Common myeloid progenitor, CD34-positive (primary cell): ENCODE results near the gene MKLN1.
A peak's percentile ranks its signal among the peaks of the same experiment; 100 is the strongest.

Experiments used
- CTCF ChIA-PET: fragments of 350-600 bp; sonication (Branson Sonifier 250); formaldehyde crosslinking; loops from one replicate; lab custom pipeline; 2021; ENCODE audit warnings: antibody characterized with exemption; lab: Charles Lee
- POLR2A ChIA-PET: fragments of 350-600 bp; sonication (Branson Sonifier 250); formaldehyde crosslinking; loops from one replicate; lab custom pipeline; 2021; ENCODE audit warnings: antibody characterized with exemption; lab: Charles Lee
- DNase-seq, 3 donors: peaks; one replicate each; pipeline versions ENCODE4 v3.0.0 to v3.0.0-alpha.2; 2013
- H3K27ac ChIP-seq, 2 experiments: 1 replicate in 1 of 2; 2 replicates in 1 of 2; pipeline ENCODE4 v1.7.0; 2013; ENCODE audit warnings: inconsistent platforms in 2 of 2, low read length in 2 of 2, mild to moderate bottlenecking in 2 of 2, low read depth in 1 of 2, moderate library complexity in 1 of 2; ENCODE audit not compliant: severe bottlenecking in 2 of 2, insufficient read depth in 1 of 2, poor library complexity in 1 of 2
- H3K27me3 ChIP-seq, 5 experiments: replicated peaks in 2 of 5; 1 replicate in 3 of 5; 2 replicates in 2 of 5; pipeline versions ENCODE4 v1.6.1 to v1.7.0; 2013; ENCODE audit warnings: low read length in 4 of 5, mild to moderate bottlenecking in 2 of 5, moderate library complexity in 2 of 5, inconsistent platforms in 1 of 5; ENCODE audit not compliant: insufficient read depth in 5 of 5, control insufficient read depth in 4 of 5
- H3K36me3 ChIP-seq, 4 experiments: 1 replicate in 2 of 4; 2 replicates in 2 of 4; pipeline versions ENCODE4 v1.6.1 to v1.7.0; 2013; ENCODE audit warnings: low read length in 3 of 4, control low read depth in 1 of 4, mild to moderate bottlenecking in 1 of 4; ENCODE audit not compliant: control insufficient read depth in 4 of 4, insufficient read depth in 4 of 4
- H3K4me1 ChIP-seq, 4 experiments: 1 replicate in 3 of 4; 2 replicates in 1 of 4; pipeline versions ENCODE4 v1.6.1 to v1.7.1; 2013; ENCODE audit warnings: low read length in 3 of 4, mild to moderate bottlenecking in 3 of 4, control low read depth in 1 of 4, inconsistent platforms in 1 of 4, moderate library complexity in 1 of 4; ENCODE audit not compliant: control insufficient read depth in 4 of 4, insufficient read depth in 4 of 4; ENCODE audit errors: control extremely low read depth in 1 of 4
- H3K4me3 ChIP-seq, 7 experiments: 1 replicate in 4 of 7; 2 replicates in 3 of 7; pipeline versions ENCODE4 v1.5.1 to v1.7.0; 2013; ENCODE audit warnings: mild to moderate bottlenecking in 7 of 7, low read length in 6 of 7, moderate library complexity in 6 of 7, inconsistent platforms in 2 of 7, low read depth in 2 of 7, control low read depth in 1 of 7; ENCODE audit not compliant: insufficient read depth in 4 of 7, control insufficient read depth in 1 of 7; ENCODE audit errors: extremely low read depth in 1 of 7
- H3K9me3 ChIP-seq, 5 experiments: 1 replicate in 4 of 5; 2 replicates in 1 of 5; pipeline versions ENCODE4 v1.6.1 to v1.7.1; 2013; ENCODE audit warnings: low read length in 4 of 5, mild to moderate bottlenecking in 2 of 5, inconsistent platforms in 1 of 5, low read depth in 1 of 5, moderate library complexity in 1 of 5; ENCODE audit not compliant: control insufficient read depth in 4 of 5, insufficient read depth in 2 of 5; ENCODE audit errors: control extremely low read depth in 1 of 5
- WGBS: methylation state at CpG from one replicate; pipeline ENCODE4 v1.1.5; 2013; ENCODE audit not compliant: insufficient coverage; 5-methylcytosine and 5-hydroxymethylcytosine counted together

MKLN1 gene

DNA sequence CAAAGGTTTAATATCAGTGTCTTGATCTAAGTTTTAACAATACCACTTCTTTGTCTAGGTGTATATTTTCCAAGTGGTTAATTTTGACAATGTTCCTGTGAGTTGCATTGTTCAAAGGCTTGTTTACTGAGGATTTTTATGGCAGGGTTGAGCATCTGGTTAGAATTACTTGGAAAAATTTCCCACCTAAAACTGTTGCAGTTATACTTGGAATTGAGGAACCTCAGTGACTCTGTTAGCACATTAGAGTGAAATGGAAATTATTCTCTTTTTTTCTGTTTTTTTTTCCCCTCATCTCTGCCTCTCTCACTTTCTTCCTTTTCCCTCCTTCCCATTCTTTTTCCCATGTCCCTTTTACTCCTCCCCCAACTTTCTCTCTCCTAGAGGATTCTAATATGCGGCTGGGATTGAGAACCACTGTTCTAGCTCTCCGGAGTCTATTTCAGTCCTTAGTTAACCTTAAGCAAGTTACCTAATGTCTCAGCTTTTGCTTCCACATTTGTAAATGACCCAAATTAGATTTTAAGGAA, 121.8 kb downstream of the MKLN1 start:
- DNase-seq = no peak
- Histone ChIP-seq H3K27ac (no peak overlapping the region), H3K9me3 (no peaks in the 10 kb centered on the region), H3K36me3 (peaks cover 10 to 37% (median 21%) of the 10 kb centered on the region in 4 experiments), H3K4me1 (peaks cover 0 to 2% (median under 1%) of the 10 kb centered on the region in 4 experiments), H3K27me3 (no peaks in the 10 kb centered on the region), H3K4me3 (no peak overlapping the region)
- ChIA-PET POLR2A (no interaction called here), CTCF (no interaction called here)
- 92% methylated on average over 2 of the region's 2 CpGs for WGBS

DNA sequence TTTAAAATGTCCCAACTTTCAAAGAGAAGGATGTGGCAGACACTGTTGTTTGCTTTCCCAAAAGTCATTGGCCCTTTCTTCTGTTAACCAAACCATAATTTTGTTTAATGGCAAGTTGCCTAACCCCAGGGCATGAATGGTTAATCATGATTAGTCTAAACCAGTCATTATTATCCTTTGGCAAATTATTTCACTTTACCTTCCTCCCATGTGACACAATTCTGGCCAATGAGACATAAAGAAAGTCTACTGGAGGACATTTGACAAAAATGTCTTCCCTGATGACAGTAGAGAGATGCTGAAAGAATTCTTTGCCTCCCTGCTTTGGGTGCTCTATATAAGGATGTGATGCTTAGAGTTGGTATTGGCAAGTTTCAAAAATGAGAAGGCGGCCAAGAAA, 126.8 kb downstream of the MKLN1 start:
- CTCF ChIA-PET = interaction anchor here (1.4 kb wide), 1 partner anchor 558 kb away, joined by 3 read pairs; no protein-coding TSS in a partner anchor
- 100% methylated on average over 1 of the region's 1 CpG for WGBS
- Histone ChIP-seq H3K36me3 (peaks cover 9 to 23% (median 13%) of the 10 kb centered on the region in 4 experiments), H3K9me3 (no peaks in the 10 kb centered on the region), H3K27ac (no peak overlapping the region), H3K4me3 (no peak overlapping the region), H3K27me3 (no peaks in the 10 kb centered on the region), H3K4me1 (peaks cover 0 to 10% (median 3%) of the 10 kb centered on the region in 4 experiments)
- POLR2A ChIA-PET = no interaction called here
- no peak for DNase-seq

DNA sequence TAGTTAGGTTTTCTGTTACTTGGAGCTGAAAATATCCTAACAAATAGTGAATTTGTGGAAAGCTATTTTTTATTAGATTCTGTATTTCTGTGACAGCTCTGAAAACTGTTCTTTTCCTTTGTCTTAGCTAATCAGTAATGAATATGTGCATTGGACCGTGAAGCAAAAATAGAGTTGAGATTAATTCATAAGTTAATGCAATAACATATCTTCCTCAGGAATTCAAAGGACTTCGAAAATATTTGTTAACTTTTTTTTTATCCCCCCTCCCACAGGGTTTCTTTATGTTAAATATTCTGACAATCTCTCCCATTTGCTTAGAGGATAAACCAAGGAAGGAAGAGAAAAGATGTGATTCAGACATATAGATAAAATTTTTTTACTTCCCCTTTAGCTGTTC, 127.3 kb downstream of the MKLN1 start:
- POLR2A ChIA-PET = interaction anchor here (0.5 kb wide), 1 partner anchor 18 kb away, joined by 3 read pairs; no protein-coding TSS in a partner anchor
- WGBS = no CpG with 5 or more reads among the region's 2 CpGs
- CTCF ChIA-PET = interaction anchor here (1.4 kb wide), 1 partner anchor 558 kb away, joined by 3 read pairs; no protein-coding TSS in a partner anchor
- H3K27me3 ChIP-seq = no peaks in the 10 kb centered on the region
- H3K27ac ChIP-seq = no peak overlapping the region
- peaks cover 0 to 10% (median 3%) of the 10 kb centered on the region in 4 experiments for H3K4me1 ChIP-seq
- H3K4me3 ChIP-seq = no peak overlapping the region
- DNase-seq = peak in 1 of 3 donors; percentile 3
- peaks cover 5 to 20% (median 10%) of the 10 kb centered on the region in 4 experiments for H3K36me3 ChIP-seq
- no peaks in the 10 kb centered on the region for H3K9me3 ChIP-seq

DNA sequence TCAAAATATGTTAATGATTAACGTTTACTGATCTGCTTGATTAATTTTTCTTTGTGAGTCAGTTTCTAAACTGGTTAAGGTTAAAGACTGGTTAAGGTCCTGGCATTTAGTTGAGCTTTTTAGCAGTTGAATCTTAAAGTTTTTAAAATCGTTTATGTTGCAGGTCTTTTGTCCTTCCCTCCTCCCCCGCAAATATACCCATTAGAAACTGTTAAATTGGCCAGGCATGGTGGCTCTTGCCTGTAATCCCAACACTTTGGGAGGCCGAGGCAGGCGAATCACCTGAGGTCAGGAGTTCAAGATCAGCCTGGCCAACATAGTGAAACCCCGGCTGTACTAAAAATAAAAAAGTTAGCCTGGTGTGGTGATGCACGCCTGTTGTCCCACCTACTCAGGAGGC, 127.9 kb downstream of the MKLN1 start:
- no peak overlapping the region for H3K27ac ChIP-seq
- H3K36me3 ChIP-seq = peaks cover 2 to 22% (median 13%) of the 10 kb centered on the region in 4 experiments
- whole genome bisulfite sequencing = 95% methylated on average over 5 of the region's 7 CpGs
- H3K4me1 ChIP-seq = peaks cover 0 to 10% (median 3%) of the 10 kb centered on the region in 4 experiments
- no peak for DNase-seq
- ChIA-PET POLR2A (interaction anchor here (0.5 to 0.7 kb wide), 2 partner anchors 11 to 17 kb away, joined by 3 read pairs; no protein-coding TSS in a partner anchor), CTCF (no interaction called here)
- H3K9me3 ChIP-seq = no peaks in the 10 kb centered on the region
- no peak overlapping the region for H3K4me3 ChIP-seq
- H3K27me3 ChIP-seq = no peaks in the 10 kb centered on the region

DNA sequence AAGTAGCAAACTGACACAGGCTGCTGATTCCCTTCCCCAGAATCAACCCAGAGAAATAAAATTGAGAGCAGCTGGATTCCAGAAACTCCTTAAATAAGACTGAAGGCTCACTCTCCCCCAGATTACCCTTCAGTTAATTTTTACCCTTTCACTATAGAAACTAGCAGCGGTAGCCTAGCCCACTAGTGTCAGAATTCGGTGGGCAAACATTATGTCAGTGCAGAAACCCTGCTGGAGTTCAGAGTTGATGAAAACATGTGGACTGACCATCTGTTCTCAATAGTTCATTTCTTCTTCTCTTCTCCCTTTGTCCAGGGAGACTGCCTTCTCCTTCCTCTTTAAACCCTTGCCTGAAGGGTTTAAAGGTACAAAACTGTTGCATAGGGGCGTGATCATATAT, 128.7 kb downstream of the MKLN1 start:
- DNase-seq = no peak
- H3K36me3 ChIP-seq = peaks cover 7 to 26% (median 13%) of the 10 kb centered on the region in 4 experiments
- POLR2A ChIA-PET = no interaction called here
- H3K4me1 ChIP-seq = peaks cover 0 to 10% (median 3%) of the 10 kb centered on the region in 4 experiments
- 86% methylated on average over 2 of the region's 3 CpGs for WGBS
- H3K9me3 ChIP-seq = no peaks in the 10 kb centered on the region
- CTCF ChIA-PET = no interaction called here
- H3K27ac ChIP-seq = no peak overlapping the region
- H3K27me3 ChIP-seq = no peaks in the 10 kb centered on the region
- H3K4me3 ChIP-seq = no peak overlapping the region

DNA sequence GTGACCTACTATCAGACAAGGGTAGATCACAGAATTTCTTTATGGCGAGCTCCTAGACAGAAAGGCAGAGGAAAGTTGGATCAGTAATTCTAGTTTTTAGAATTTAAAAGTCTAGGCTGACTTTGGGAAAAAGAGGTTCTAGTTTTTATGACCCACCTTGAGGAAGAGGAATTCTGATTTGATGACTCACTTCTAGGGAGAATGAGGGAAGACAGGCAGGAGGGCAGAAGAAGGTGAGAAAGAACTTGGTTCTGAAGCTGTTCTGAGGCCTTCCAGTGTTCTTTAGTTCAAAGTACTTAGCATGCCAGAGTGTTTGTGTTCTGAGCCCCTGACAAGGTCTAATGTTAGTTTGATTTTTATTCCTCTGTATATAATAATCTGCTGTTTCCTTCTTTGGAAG, 131.6 kb downstream of the MKLN1 start:
- Histone ChIP-seq H3K36me3 (peaks cover 13 to 34% (median 23%) of the 10 kb centered on the region in 4 experiments), H3K27me3 (no peaks in the 10 kb centered on the region), H3K4me1 (peaks cover 0 to 10% (median 3%) of the 10 kb centered on the region in 4 experiments), H3K27ac (no peak overlapping the region), H3K9me3 (no peaks in the 10 kb centered on the region), H3K4me3 (no peak overlapping the region)
- ChIA-PET POLR2A (no interaction called here), CTCF (interaction anchor here (0.6 kb wide), 1 partner anchor 224 kb away, joined by 3 read pairs; no protein-coding TSS in a partner anchor)
- WGBS = 100% methylated on average over 1 of the region's 1 CpG
- no peak for DNase-seq

DNA sequence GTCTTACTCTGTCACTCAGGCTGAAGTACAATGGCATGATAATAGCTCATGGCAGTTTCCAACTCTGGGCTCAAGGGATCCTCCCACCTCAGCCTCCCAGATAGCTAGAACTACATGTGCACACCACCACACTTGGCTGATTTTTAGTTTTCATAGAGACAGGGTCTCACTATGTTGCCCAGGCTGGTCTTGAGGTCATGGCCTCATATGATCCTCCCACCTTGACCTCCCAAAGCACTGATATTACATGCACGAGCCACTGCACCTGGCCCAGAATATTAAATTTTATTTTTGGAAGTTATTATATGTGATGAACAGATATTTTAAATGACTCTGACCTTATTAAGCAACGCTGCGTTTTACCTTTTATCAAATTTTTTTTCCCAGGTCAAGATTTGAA, 134.4 kb downstream of the MKLN1 start:
- Histone ChIP-seq H3K36me3 (peaks cover 17 to 48% (median 33%) of the 10 kb centered on the region in 4 experiments), H3K4me3 (no peak overlapping the region), H3K9me3 (no peaks in the 10 kb centered on the region), H3K27me3 (no peaks in the 10 kb centered on the region), H3K4me1 (no peaks in the 10 kb centered on the region), H3K27ac (no peak overlapping the region)
- POLR2A ChIA-PET = no interaction called here
- no peak for DNase-seq
- CTCF ChIA-PET = no interaction called here
- WGBS = no CpG with 5 or more reads among the region's 3 CpGs
